HL-60 (cell line): ENCODE measurements around the gene LRFN2.

ENCODE experiments used
- DNase-seq, 2 experiments: peaks; one replicate each; pipeline ENCODE4 v3.0.0-alpha.2; 2010 to 2020; ENCODE audit warnings: low read depth in 1 of 2, low spot score in 1 of 2
- H3K27ac ChIP-seq: fragments of 250-450 bp; sonication (Bioruptor Pico); replicated peaks from 2 replicates; pipeline ENCODE4 v1.5.1; 2020; ENCODE audit warnings: mild to moderate bottlenecking, moderate library complexity
- H3K27me3 ChIP-seq: fragments of 250-450 bp; sonication (Bioruptor Pico); 2 replicates; pipeline ENCODE4 v1.5.1; 2021; ENCODE audit warnings: mild to moderate bottlenecking, moderate library complexity; ENCODE audit not compliant: insufficient read depth, poor library complexity, severe bottlenecking
- H3K4me3 ChIP-seq: replicated peaks from 2 replicates; pipeline ENCODE4 v1.5.1; 2011; ENCODE audit warnings: mild to moderate bottlenecking, control low read depth, low read length; ENCODE audit not compliant: insufficient read depth
- CTCF ChIP-seq: IDR thresholded peaks from one replicate; pipeline ENCODE4 v1.5.1; 2011; ENCODE audit warnings: low read length, control low read depth, inconsistent platforms; ENCODE audit not compliant: insufficient read depth
- GABPA ChIP-seq: IDR thresholded peaks from 2 replicates; pipeline ENCODE4 v1.6.1; 2012; ENCODE audit warnings: low read depth
- POLR2AphosphoS5 ChIP-seq: IDR thresholded peaks from 2 replicates; pipeline ENCODE4 v1.6.1; 2012; ENCODE audit warnings: low read depth
- REST ChIP-seq: IDR thresholded peaks from 2 replicates; pipeline ENCODE4 v1.6.1; 2012; ENCODE audit warnings: low read depth; ENCODE audit not compliant: insufficient replicate concordance
- SPI1 ChIP-seq: IDR thresholded peaks from 2 replicates; pipeline ENCODE4 v1.6.1; 2012; ENCODE audit warnings: low read depth, mild to moderate bottlenecking, borderline replicate concordance

LRFN2 gene

GRCh38 chr6:40419377-40419776, 167.8 kb downstream of the LRFN2 start:
- H3K27me3 ChIP-seq: no peaks in the 10 kb centered on the region
- H3K4me3 ChIP-seq: no peak overlapping the region
- DNase-seq: no peak
- TF ChIP-seq SPI1: no peak
- TF ChIP-seq REST: no peak
- no peak for TF ChIP-seq GABPA
- TF ChIP-seq CTCF: no peak
- TF ChIP-seq POLR2AphosphoS5: no peak
- no peak overlapping the region for H3K27ac ChIP-seq

GRCh38 chr6:40417031-40417430, 170.1 kb downstream of the LRFN2 start:
- Histone ChIP-seq H3K27me3 (no peaks in the 10 kb centered on the region), H3K4me3 (no peak overlapping the region), H3K27ac (no peak overlapping the region)
- DNase-seq: no peak
- TF ChIP-seq POLR2AphosphoS5 (no peak), CTCF (no peak), SPI1 (no peak), GABPA (no peak), REST (no peak)

GRCh38 chr6:40414617-40415016, 172.5 kb downstream of the LRFN2 start:
- no peak for DNase-seq
- no peak overlapping the region for H3K4me3 ChIP-seq
- TF ChIP-seq GABPA (no peak), POLR2AphosphoS5 (no peak), SPI1 (no peak), REST (no peak), CTCF (no peak)
- H3K27ac ChIP-seq: no peak overlapping the region
- no peaks in the 10 kb centered on the region for H3K27me3 ChIP-seq
